Stimulated activated CD8-positive, alpha-beta memory T cell treated with anti-CD3 and anti-CD28 coated beads, Interleukin-7, amount 100 ng/mL, for 48 hours (primary cell): ENCODE data around the gene KCTD6.

ENCODE experiments used
- DNase-seq, 2 donors: peaks; one replicate each; pipeline ENCODE4 v3.0.0-alpha.2; 2020; ENCODE audit warnings: low read depth in 1 of 2; ENCODE audit errors: extremely low read depth in 1 of 2

KCTD6 gene

DNA sequence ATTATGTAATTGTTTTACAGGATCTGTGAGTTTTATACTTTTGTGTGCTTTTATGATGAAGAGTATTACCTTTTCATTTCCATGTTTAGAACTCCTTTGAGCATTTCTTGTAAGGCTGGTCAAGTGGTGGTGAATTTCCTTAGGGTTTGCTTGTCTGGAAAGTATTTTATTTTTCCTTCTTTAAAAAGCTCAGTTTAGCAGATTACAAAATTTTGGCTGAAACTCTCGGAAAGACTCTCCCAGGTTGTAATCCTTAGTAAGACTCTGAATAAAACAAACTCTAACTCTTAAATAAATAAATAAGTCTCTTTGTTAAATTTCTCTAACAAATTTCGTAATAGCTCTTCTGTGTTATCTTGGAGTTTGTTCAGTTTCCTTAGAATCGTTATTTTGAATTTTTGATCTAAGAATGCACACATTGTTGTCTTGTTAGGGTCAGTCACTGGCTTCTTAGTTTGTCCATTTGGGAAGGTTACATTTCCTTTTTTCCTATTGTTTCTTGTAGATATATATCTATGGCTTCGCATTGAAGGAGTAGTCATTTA lies 59.8 kb downstream of the KCTD6 start:
- no peak for DNase-seq
